LNCAP (cell line): ENCODE measurements around the gene DNMT3L.
A peak's percentile ranks its signal among the peaks of the same experiment; 100 is the strongest.

Experiments
- TF ChIP-seq, protein P1 (sequence below): fragments of 450-650 bp; IDR thresholded peaks from 2 replicates; pipeline ENCODE4 v1.5.1; 2017; ENCODE audit warnings: mild to moderate bottlenecking

DNMT3L gene

GRCh38 chr21:44297525-44298290, 36.0 kb upstream of the DNMT3L start:
- TF ChIP-seq, protein P1, sequence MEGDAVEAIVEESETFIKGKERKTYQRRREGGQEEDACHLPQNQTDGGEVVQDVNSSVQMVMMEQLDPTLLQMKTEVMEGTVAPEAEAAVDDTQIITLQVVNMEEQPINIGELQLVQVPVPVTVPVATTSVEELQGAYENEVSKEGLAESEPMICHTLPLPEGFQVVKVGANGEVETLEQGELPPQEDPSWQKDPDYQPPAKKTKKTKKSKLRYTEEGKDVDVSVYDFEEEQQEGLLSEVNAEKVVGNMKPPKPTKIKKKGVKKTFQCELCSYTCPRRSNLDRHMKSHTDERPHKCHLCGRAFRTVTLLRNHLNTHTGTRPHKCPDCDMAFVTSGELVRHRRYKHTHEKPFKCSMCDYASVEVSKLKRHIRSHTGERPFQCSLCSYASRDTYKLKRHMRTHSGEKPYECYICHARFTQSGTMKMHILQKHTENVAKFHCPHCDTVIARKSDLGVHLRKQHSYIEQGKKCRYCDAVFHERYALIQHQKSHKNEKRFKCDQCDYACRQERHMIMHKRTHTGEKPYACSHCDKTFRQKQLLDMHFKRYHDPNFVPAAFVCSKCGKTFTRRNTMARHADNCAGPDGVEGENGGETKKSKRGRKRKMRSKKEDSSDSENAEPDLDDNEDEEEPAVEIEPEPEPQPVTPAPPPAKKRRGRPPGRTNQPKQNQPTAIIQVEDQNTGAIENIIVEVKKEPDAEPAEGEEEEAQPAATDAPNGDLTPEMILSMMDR = peak; percentile 65

- TF ChIP-seq, protein P1 = no peak
Observed at GRCh38 chr21:44296916-44297315, 35.2 kb upstream of the DNMT3L start.

DNA sequence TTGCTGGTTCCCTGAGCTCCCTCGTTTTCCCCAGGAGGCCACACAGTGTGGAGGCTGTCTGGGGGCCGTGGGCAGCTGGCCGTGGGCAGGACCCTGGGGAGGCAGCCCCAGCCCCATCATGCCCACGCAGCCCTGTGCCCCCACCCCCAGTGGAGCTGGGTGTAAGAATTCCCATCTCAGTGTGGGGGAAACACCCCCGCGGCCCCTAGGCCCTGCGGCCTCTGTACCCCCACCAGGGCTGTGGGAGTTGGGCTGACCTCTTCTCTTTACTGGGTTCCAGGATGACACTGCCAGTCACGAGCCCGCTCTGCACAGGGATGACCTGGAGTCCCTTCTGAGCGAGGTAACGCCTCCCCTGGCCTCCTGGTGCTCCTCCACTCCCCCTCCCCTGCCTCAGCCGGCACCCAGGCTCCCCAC, 34.4 kb upstream of the DNMT3L start:
- TF ChIP-seq, protein P1 = no peak

- TF ChIP-seq, protein P1 = no peak
Observed at GRCh38 chr21:44295646-44296045, 33.9 kb upstream of the DNMT3L start.

- TF ChIP-seq, protein P1 = no peak
Observed at GRCh38 chr21:44295163-44295573, 33.5 kb upstream of the DNMT3L start.

DNA sequence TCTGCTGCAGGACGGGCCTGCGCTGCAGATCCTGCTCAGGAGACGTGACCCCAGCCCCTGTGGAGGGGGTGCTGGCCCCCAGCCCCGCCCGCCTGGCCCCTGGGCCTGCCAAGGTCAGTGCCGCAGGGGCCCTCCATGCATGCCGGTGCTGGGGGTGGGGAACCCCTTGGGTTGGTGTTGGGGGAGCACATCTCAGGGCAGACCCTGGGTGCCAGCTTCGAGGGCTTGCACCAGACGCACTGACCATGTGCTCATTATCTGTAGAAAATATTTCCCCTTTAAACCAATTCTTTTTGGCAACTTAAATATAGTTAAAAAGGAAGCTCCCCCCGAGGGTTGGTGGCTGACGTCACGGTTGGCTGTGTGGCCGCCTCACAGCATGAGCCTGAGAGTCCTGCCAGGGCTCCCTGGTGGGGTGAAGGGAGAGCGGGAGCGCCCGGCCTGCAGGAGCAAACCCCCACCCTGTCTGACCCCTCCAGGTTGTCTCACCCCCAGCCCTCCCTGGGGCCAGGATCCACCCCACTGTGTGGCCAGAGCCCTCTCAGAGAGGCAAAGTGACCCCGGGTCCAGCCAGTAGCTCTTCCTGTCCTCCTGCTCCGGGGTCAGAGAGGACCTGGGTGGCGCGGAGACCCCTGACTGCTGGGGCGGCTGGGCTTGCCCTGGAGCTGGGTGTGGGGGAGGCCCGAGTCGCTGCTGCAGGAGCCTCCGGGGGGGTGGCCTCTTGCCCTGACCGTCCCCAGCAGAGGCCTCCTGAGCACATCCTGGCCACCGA, 32.9 kb upstream of the DNMT3L start:
- TF ChIP-seq, protein P1 = no peak

GRCh38 chr21:44293551-44294231, 32.0 kb upstream of the DNMT3L start:
- TF ChIP-seq, protein P1 = no peak
